ENCODE measurements around the gene RPRD1A. TPM values are rescaled to one million over a fixed set of nuclear protein-coding genes. Genes with fewer than 3 reads are reported as not detected.

The RPRD1A gene
- total and polyA plus RNA-seq, 2 of the 4 experiments (the other 2 are of a cell fraction), result 23.3 to 27.2 TPM

DNA sequence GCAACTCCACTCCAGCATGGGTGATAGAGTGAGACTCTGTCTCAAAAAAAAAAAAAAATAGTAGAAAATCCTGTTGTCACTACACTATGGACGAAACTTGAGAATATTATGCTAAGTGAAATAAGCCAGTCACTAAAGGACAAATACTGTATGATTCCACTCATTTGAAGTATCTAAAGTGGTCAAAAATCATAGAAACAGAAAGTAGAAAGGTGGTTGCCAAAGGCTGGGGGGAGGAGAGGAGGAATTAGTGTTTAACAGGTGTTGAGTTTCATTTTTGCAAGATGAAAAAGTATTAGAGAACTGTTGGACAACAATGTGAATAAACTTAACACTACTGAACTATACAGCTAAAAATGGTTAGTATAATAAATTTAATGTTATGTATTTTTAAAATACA, 113.7 kb downstream of the RPRD1A start:
- ATAC-seq (ENCODE audit: low read depth) (no peak), DNase-seq (no peak)
- WGBS, 2 experiments (ENCODE audit: extremely low coverage in 2 of 2, insufficient read length in 1 of 2), result no CpG with 5 or more reads among the region's 1 CpG
- Histone ChIP-seq H4K8ac (ENCODE audit: low read depth in 2 of 2, low read length in 2 of 2) (no peak overlapping the region), H2BK5ac (ENCODE audit: low read depth, low read length, poor library complexity, severe bottlenecking) (no peak overlapping the region), H4K5ac (ENCODE audit: low read depth, low read length) (no peak overlapping the region), H3K4ac (ENCODE audit: low read depth, low read length) (no peak overlapping the region), H3K36me3 (ENCODE audit: control insufficient read depth, insufficient read depth, low read length) (no peaks in the 10 kb centered on the region), H2AFZ (replicated peaks; ENCODE audit: low read length, poor library complexity) (no peak overlapping the region), H2AK5ac (ENCODE audit: low read depth, low read length) (no peak overlapping the region), H3K27ac (ENCODE audit: insufficient read depth, low read length) (no peak overlapping the region), H3K56ac (ENCODE audit: extremely low read depth, insufficient read depth, low read length) (no peak overlapping the region), H2BK20ac (ENCODE audit: low read depth, low read length) (no peak overlapping the region), H3K23ac (ENCODE audit: low read depth, low read length) (no peak overlapping the region), H3K4me2 (ENCODE audit: low read depth, low read length) (no peak overlapping the region), H4K20me1 (ENCODE audit: insufficient read depth, low read length) (no peaks in the 10 kb centered on the region), H3K9me3 (ENCODE audit: control insufficient read depth, insufficient read depth, low read length) (no peaks in the 10 kb centered on the region), H2BK120ac (ENCODE audit: low read depth, low read length) (no peak overlapping the region), H3K4me3 (ENCODE audit: insufficient read depth, low read depth, low read length) (no peak overlapping the region), H3K27me3 (ENCODE audit: control insufficient read depth, insufficient read depth, low read length) (peaks cover 5% of the 10 kb centered on the region; the same call in 1 of the 2 replicates), H3K4me1 (ENCODE audit: control insufficient read depth, insufficient read depth, low read length) (peaks cover 1% of the 10 kb centered on the region; the same call in 1 of the 2 replicates), H3K9me1 (ENCODE audit: insufficient read depth, low read length) (no peaks in the 10 kb centered on the region), H2BK15ac (ENCODE audit: low read depth, low read length) (no peak overlapping the region), H3K79me1 (ENCODE audit: low read depth in 1 of 2, low read length in 2 of 2) (no peaks in the 10 kb centered on the region), H3K14ac (replicated peaks; ENCODE audit: low read depth, low read length) (no peak overlapping the region), H3K9ac (ENCODE audit: low read depth, low read length) (no peak overlapping the region), H4K91ac (ENCODE audit: insufficient read depth, low read depth, low read length) (no peak overlapping the region), H3K18ac (ENCODE audit: low read depth, low read length) (no peak overlapping the region), H2AK9ac (replicated peaks; ENCODE audit: low read depth, low read length, poor library complexity) (no peak overlapping the region)
- POLR2A ChIA-PET (ENCODE audit: unreplicated experiment), result no interaction called here
- BruUV-seq (replicated peaks), result no TSS peak
- in situ Hi-C loops (cut with MboI; ENCODE audit: low sequenced_read_pairs) (loop anchor here (25.0 kb wide), 2 partner anchors 566 to 716 kb away; partner anchors contain the start of genes ZNF396 and ZNF397), dilution Hi-C loops (cut with HindIII; ENCODE audit: low sequenced_read_pairs, unreplicated experiment) (no loop called here), intact Hi-C loops (cut with micrococcal nuclease) (no loop called here)
- CTCF ChIA-PET, result no interaction called here
- TF ChIP-seq POLR2A (IDR thresholded peaks at IDR 0.05; ENCODE audit: low read depth, low read length) (no peak), BHLHE40 (IDR thresholded peaks at IDR 0.05; ENCODE audit: low read depth, low read length) (no peak), RFX5 (IDR thresholded peaks at IDR 0.05; ENCODE audit: low read depth, low read length) (no peak), CHD1 (IDR thresholded peaks at IDR 0.05; ENCODE audit: low read depth, low read length) (no peak), NFE2L2 (IDR thresholded peaks at IDR 0.05; ENCODE audit: low read depth, low read length) (no peak), MXI1 (IDR thresholded peaks at IDR 0.05; ENCODE audit: borderline replicate concordance, low read depth, low read length) (no peak), RAD21 (IDR thresholded peaks at IDR 0.05; ENCODE audit: low read length) (no peak), CEBPB (IDR thresholded peaks at IDR 0.05; ENCODE audit: low read depth, low read length) (no peak), RCOR1 (IDR thresholded peaks at IDR 0.05; ENCODE audit: insufficient replicate concordance, low read length) (no peak), FOS (IDR thresholded peaks at IDR 0.05; ENCODE audit: low read depth, low read length) (no peak), MAFK (IDR thresholded peaks at IDR 0.05; ENCODE audit: low read depth, low read length) (no peak), SMC3 (IDR thresholded peaks at IDR 0.05; ENCODE audit: low read depth, low read length) (no peak)
- TF ChIP-seq, protein P1, sequence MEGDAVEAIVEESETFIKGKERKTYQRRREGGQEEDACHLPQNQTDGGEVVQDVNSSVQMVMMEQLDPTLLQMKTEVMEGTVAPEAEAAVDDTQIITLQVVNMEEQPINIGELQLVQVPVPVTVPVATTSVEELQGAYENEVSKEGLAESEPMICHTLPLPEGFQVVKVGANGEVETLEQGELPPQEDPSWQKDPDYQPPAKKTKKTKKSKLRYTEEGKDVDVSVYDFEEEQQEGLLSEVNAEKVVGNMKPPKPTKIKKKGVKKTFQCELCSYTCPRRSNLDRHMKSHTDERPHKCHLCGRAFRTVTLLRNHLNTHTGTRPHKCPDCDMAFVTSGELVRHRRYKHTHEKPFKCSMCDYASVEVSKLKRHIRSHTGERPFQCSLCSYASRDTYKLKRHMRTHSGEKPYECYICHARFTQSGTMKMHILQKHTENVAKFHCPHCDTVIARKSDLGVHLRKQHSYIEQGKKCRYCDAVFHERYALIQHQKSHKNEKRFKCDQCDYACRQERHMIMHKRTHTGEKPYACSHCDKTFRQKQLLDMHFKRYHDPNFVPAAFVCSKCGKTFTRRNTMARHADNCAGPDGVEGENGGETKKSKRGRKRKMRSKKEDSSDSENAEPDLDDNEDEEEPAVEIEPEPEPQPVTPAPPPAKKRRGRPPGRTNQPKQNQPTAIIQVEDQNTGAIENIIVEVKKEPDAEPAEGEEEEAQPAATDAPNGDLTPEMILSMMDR (conservative IDR thresholded peaks at IDR 0.05; ENCODE audit: low read depth, low read length), result no peak
- TF ChIP-seq, protein P2, sequence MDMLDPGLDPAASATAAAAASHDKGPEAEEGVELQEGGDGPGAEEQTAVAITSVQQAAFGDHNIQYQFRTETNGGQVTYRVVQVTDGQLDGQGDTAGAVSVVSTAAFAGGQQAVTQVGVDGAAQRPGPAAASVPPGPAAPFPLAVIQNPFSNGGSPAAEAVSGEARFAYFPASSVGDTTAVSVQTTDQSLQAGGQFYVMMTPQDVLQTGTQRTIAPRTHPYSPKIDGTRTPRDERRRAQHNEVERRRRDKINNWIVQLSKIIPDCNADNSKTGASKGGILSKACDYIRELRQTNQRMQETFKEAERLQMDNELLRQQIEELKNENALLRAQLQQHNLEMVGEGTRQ (IDR thresholded peaks at IDR 0.05; ENCODE audit: low read depth, low read length), result no peak
- TF ChIP-seq, protein P3, sequence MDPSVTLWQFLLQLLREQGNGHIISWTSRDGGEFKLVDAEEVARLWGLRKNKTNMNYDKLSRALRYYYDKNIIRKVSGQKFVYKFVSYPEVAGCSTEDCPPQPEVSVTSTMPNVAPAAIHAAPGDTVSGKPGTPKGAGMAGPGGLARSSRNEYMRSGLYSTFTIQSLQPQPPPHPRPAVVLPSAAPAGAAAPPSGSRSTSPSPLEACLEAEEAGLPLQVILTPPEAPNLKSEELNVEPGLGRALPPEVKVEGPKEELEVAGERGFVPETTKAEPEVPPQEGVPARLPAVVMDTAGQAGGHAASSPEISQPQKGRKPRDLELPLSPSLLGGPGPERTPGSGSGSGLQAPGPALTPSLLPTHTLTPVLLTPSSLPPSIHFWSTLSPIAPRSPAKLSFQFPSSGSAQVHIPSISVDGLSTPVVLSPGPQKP (IDR thresholded peaks at IDR 0.05; ENCODE audit: borderline replicate concordance, low read depth, low read length), result no peak

Measured in IMR-90 (cell line).